Measurements from ENCODE around the gene TSPAN13. TPM values are rescaled to one million over a fixed set of nuclear protein-coding genes. Genes with fewer than 3 reads are reported as not detected.

Gene TSPAN13
- polyA plus RNA-seq, 1 donor (not counting 4 experiments of a cell fraction or from before 2014, with no cell fraction given): 21.6 TPM

- Histone ChIP-seq H3K9me1 (ENCODE audit: control insufficient read depth, extremely low read depth, insufficient read depth, low read length) (no peaks in the 10 kb centered on the region), H2AFZ (ENCODE audit: control insufficient read depth, low read length) (no peak overlapping the region), H3K9ac (ENCODE audit: control insufficient read depth, extremely low read depth, insufficient read depth, low read length) (peak overlapping the region; percentile 64), H3K79me2 (ENCODE audit: control insufficient read depth, insufficient read depth, low read length) (no peaks in the 10 kb centered on the region), H3K9me3 (ENCODE audit: control insufficient read depth, low read depth, low read length) (no peaks in the 10 kb centered on the region), H4K20me1 (ENCODE audit: control insufficient read depth, extremely low read depth, insufficient read depth, low read length) (no peaks in the 10 kb centered on the region), H3K27me3 (ENCODE audit: control insufficient read depth, extremely low read depth, insufficient read depth, low read length) (no peaks in the 10 kb centered on the region), H3K4me3 (ENCODE audit: control insufficient read depth in 2 of 3, extremely low read depth in 1 of 3, insufficient read depth in 2 of 3, low read depth in 1 of 3, low read length in 3 of 3) (peak overlapping the region in 2 of 3 experiments; percentile 15 to 33), H3K27ac (ENCODE audit: control insufficient read depth, insufficient read depth, low read length) (peak overlapping the region; percentile 66), H3K36me3 (ENCODE audit: control insufficient read depth in 2 of 2, extremely low read depth in 1 of 2, insufficient read depth in 2 of 2, low read length in 2 of 2) (no peaks in the 10 kb centered on the region), H3K4me2 (ENCODE audit: control insufficient read depth, extremely low read depth, insufficient read depth, low read depth, low read length) (peak overlapping the region; percentile 94), H3K4me1 (ENCODE audit: control insufficient read depth, extremely low read depth, insufficient read depth, low read length) (peaks cover 25% of the 10 kb centered on the region)
- TF ChIP-seq, protein P1, sequence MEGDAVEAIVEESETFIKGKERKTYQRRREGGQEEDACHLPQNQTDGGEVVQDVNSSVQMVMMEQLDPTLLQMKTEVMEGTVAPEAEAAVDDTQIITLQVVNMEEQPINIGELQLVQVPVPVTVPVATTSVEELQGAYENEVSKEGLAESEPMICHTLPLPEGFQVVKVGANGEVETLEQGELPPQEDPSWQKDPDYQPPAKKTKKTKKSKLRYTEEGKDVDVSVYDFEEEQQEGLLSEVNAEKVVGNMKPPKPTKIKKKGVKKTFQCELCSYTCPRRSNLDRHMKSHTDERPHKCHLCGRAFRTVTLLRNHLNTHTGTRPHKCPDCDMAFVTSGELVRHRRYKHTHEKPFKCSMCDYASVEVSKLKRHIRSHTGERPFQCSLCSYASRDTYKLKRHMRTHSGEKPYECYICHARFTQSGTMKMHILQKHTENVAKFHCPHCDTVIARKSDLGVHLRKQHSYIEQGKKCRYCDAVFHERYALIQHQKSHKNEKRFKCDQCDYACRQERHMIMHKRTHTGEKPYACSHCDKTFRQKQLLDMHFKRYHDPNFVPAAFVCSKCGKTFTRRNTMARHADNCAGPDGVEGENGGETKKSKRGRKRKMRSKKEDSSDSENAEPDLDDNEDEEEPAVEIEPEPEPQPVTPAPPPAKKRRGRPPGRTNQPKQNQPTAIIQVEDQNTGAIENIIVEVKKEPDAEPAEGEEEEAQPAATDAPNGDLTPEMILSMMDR (optimal IDR thresholded peaks at IDR 0.05 in 1 of 3, IDR thresholded peaks at IDR 0.05 in 1 of 3, conservative IDR thresholded peaks at IDR 0.05 in 1 of 3; ENCODE audit: extremely low read depth in 1 of 3, insufficient read depth in 2 of 3, low read length in 3 of 3): no peak
- TF ChIP-seq EZH2 (IDR thresholded peaks at IDR 0.05; ENCODE audit: low read length): no peak
- no peak for FAIRE-seq
- dilution Hi-C loops (cut with MboI; ENCODE audit: extremely low pct_ligation_motif_present, low sequenced_read_pairs): no loop called here
- DNase-seq (ENCODE audit: low read depth, low spot score): no peak
These were observed 51.9 kb downstream of the TSPAN13 start for GRCh38 chr7:16805441-16805840.

GRCh38 chr7:16810112-16810511 lies 56.6 kb downstream of the TSPAN13 start:
- Histone ChIP-seq H3K36me3 (ENCODE audit: control insufficient read depth in 2 of 2, extremely low read depth in 1 of 2, insufficient read depth in 2 of 2, low read length in 2 of 2) (no peaks in the 10 kb centered on the region), H3K9me1 (ENCODE audit: control insufficient read depth, extremely low read depth, insufficient read depth, low read length) (no peaks in the 10 kb centered on the region), H3K79me2 (ENCODE audit: control insufficient read depth, insufficient read depth, low read length) (no peaks in the 10 kb centered on the region), H3K9me3 (ENCODE audit: control insufficient read depth, low read depth, low read length) (no peaks in the 10 kb centered on the region), H2AFZ (ENCODE audit: control insufficient read depth, low read length) (no peak overlapping the region), H4K20me1 (ENCODE audit: control insufficient read depth, extremely low read depth, insufficient read depth, low read length) (no peaks in the 10 kb centered on the region), H3K27ac (ENCODE audit: control insufficient read depth, insufficient read depth, low read length) (no peak overlapping the region), H3K4me2 (ENCODE audit: control insufficient read depth, extremely low read depth, insufficient read depth, low read depth, low read length) (no peak overlapping the region), H3K9ac (ENCODE audit: control insufficient read depth, extremely low read depth, insufficient read depth, low read length) (no peak overlapping the region), H3K27me3 (ENCODE audit: control insufficient read depth, extremely low read depth, insufficient read depth, low read length) (no peaks in the 10 kb centered on the region), H3K4me1 (ENCODE audit: control insufficient read depth, extremely low read depth, insufficient read depth, low read length) (peaks cover 7% of the 10 kb centered on the region), H3K4me3 (ENCODE audit: control insufficient read depth in 2 of 3, extremely low read depth in 1 of 3, insufficient read depth in 2 of 3, low read depth in 1 of 3, low read length in 3 of 3) (no peak overlapping the region)
- FAIRE-seq (no peak), DNase-seq (ENCODE audit: low read depth, low spot score) (no peak)
- dilution Hi-C loops (cut with MboI; ENCODE audit: extremely low pct_ligation_motif_present, low sequenced_read_pairs): no loop called here
- no peak for TF ChIP-seq EZH2 (IDR thresholded peaks at IDR 0.05; ENCODE audit: low read length)
- TF ChIP-seq, protein P1 (optimal IDR thresholded peaks at IDR 0.05 in 1 of 3, IDR thresholded peaks at IDR 0.05 in 1 of 3, conservative IDR thresholded peaks at IDR 0.05 in 1 of 3; ENCODE audit: extremely low read depth in 1 of 3, insufficient read depth in 2 of 3, low read length in 3 of 3): no peak
